Prostate gland (tissue), 2 donors: Measurements from ENCODE around the gene DMRT3.

Experiments used
- CTCF ChIP-seq, 4 experiments: fragments of 200-600 bp in 2 of 4; fragments of 450-650 bp in 2 of 4; sonication (generic) in 2 of 4; IDR thresholded peaks; 1 replicate in 3 of 4; 2 replicates in 1 of 4; pipeline ENCODE4 v1.5.1; 2016 to 2019; ENCODE audit warnings: antibody characterized with exemption in 4 of 4, mild to moderate bottlenecking in 2 of 4, moderate library complexity in 2 of 4
- POLR2A ChIP-seq: fragments of 450-650 bp; IDR thresholded peaks from one replicate; pipeline ENCODE4 v1.6.1; 2016; ENCODE audit warnings: antibody characterized with exemption, mild to moderate bottlenecking
- POLR2AphosphoS5 ChIP-seq: sonication (generic); formaldehyde crosslinking; IDR thresholded peaks from one replicate; pipeline ENCODE4 v1.6.1; 2017; ENCODE audit warnings: antibody characterized with exemption

GRCh38 chr9:948497-948896, 28.0 kb upstream of the DMRT3 start:
- TF ChIP-seq POLR2A (no peak), POLR2AphosphoS5 (no peak), CTCF (IDR thresholded peaks at IDR 0.05) (no peak)
